Tibial nerve (tissue), 4 donors: Measurements from ENCODE around the gene MFAP3L. TPM values are rescaled to one million over a fixed set of nuclear protein-coding genes. Genes with fewer than 3 reads are reported as not detected.
"Not testable (repeated sequence)": the region's sequence is repeated elsewhere in the genome, so short reads cannot be mapped to it uniquely, and the experiment has no call there.

Source experiments
- DNase-seq, 2 donors: peaks; one replicate each; pipeline ENCODE4 v3.0.0-alpha.2; 2019; ENCODE audit warnings: low spot score in 2 of 2
- H3K27ac ChIP-seq, 4 donors: fragments of 200-600 bp; sonication (generic) in 3 of 4; one replicate each; pipeline ENCODE4 v1.5.1; 2017 to 2019; ENCODE audit warnings: mild to moderate bottlenecking in 1 of 4
- H3K27me3 ChIP-seq, 2 donors: fragments of 200-600 bp; sonication (generic) in 1 of 2; one replicate each; pipeline versions ENCODE4 v1.5.1 to v1.6.0; 2017 to 2019
- H3K36me3 ChIP-seq, 3 donors: fragments of 200-600 bp; sonication (generic); one replicate each; pipeline ENCODE4 v1.5.1; 2018 to 2019
- H3K4me1 ChIP-seq, 4 donors: fragments of 200-600 bp; sonication (generic) in 3 of 4; one replicate each; pipeline ENCODE4 v1.5.1; 2017 to 2019
- H3K4me3 ChIP-seq, 4 donors: fragments of 200-600 bp; sonication (generic) in 3 of 4; one replicate each; pipeline ENCODE4 v1.5.1; 2017 to 2019; ENCODE audit warnings: mild to moderate bottlenecking in 1 of 4, moderate library complexity in 1 of 4
- H3K9me3 ChIP-seq, 4 donors: fragments of 200-600 bp; sonication (generic) in 3 of 4; one replicate each; pipeline ENCODE4 v1.5.1; 2017 to 2019
- CTCF ChIP-seq, 5 experiments: fragments of 200-600 bp in 3 of 5; fragments of 450-650 bp in 2 of 5; sonication (generic) in 3 of 5; IDR thresholded peaks; one replicate each; pipeline ENCODE4 v1.5.1; 2016 to 2019; ENCODE audit warnings: antibody characterized with exemption in 5 of 5, mild to moderate bottlenecking in 3 of 5, moderate library complexity in 2 of 5
- EP300 ChIP-seq, 2 donors: sonication (generic); formaldehyde crosslinking; IDR thresholded peaks; one replicate each; pipeline ENCODE4 v1.6.1; 2017; ENCODE audit warnings: antibody characterized with exemption in 2 of 2, mild to moderate bottlenecking in 1 of 2
- POLR2A ChIP-seq, 2 donors: fragments of 450-650 bp; IDR thresholded peaks; one replicate each; pipeline ENCODE4 v1.6.1; 2017; ENCODE audit warnings: antibody characterized with exemption in 2 of 2, mild to moderate bottlenecking in 2 of 2, moderate library complexity in 2 of 2
- WGBS, 2 donors: methylation state at CpG; one replicate each; pipeline ENCODE4 v1.1.5; 2018; 5-methylcytosine and 5-hydroxymethylcytosine counted together
- total RNA-seq, 4 donors: library from RNA; depleted of rRNA; stranded (reverse); fragments of >200 nt; gene quantifications; one replicate each; pipeline ENCODE4 v1.1.0, GENCODE V29; 2016

MFAP3L gene
- total RNA-seq, 4 donors from 2014 or later: 15.3 to 37.4 (median 21.2) TPM

- peaks cover 0 to 8% (median 0%) of the 10 kb centered on the region in 4 donors for H3K4me1 ChIP-seq
- H3K4me3 ChIP-seq: no peak overlapping the region
- no peak for DNase-seq
- WGBS, 2 donors: 41 to 48% methylated on average over 5 of the region's 5 CpGs
- no peaks in the 10 kb centered on the region for H3K36me3 ChIP-seq
- H3K27ac ChIP-seq: peak overlapping the region in 1 of 4 donors; percentile 2
- H3K27me3 ChIP-seq: no peaks in the 10 kb centered on the region
- H3K9me3 ChIP-seq: no peaks in the 10 kb centered on the region
- TF ChIP-seq CTCF (IDR thresholded peaks at IDR 0.05): no peak
- no peak for TF ChIP-seq POLR2A (IDR thresholded peaks at IDR 0.05)
- no peak for TF ChIP-seq EP300 (IDR thresholded peaks at IDR 0.05)
These were observed 69.9 kb downstream of the MFAP3L start for GRCh38 chr4:169956091-169956843.

- 75 to 78% methylated on average over 5 of the region's 5 CpGs for WGBS, 2 donors
- no peaks in the 10 kb centered on the region for H3K9me3 ChIP-seq
These were observed 70.7 kb downstream of the MFAP3L start for GRCh38 chr4:169955521-169955920.

DNA sequence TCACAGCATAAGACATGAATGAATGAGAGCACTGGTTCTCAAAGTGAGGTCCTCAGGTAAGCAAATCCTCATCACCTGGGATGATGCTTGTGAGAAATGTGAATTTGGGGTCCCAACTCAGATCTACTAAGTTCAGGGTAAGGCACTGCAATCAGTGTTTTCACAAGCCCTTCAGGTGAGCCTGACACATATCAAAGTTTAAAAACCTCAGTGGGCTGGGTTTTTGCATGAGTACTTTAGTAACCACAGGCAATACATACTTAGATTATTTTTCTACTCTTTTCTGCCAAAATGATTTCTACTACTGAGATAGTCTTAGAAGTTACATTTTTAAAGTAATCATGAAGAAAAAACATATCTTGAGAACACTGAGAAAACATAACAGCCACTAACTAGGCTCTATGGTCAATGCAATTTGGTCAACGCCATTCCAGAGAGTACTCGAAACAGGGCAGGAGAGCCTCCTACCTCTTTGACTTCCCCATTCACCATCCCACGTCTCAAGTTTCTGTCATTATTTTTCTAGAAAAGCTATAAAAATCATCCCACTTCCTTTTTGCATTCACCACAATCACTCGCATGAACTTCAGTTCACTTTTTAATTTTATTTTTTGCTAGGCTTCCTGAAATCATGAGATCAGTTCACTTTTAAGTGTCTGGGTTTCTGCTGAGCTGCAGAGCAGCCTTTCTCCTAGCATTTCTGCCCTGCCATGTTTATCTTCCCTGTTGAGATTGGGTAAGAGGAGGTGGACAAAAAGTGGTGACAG is 73.8 kb downstream of the MFAP3L start:
- Histone ChIP-seq H3K9me3 (no peaks in the 10 kb centered on the region), H3K4me1 (peaks cover 0 to 8% (median 0%) of the 10 kb centered on the region in 4 donors), H3K27me3 (no peaks in the 10 kb centered on the region), H3K4me3 (no peak overlapping the region), H3K27ac (no peak overlapping the region), H3K36me3 (no peaks in the 10 kb centered on the region)
- 45 to 54% methylated on average over 4 of the region's 4 CpGs for WGBS, 2 donors
- TF ChIP-seq EP300 (IDR thresholded peaks at IDR 0.05): no peak
- TF ChIP-seq POLR2A (IDR thresholded peaks at IDR 0.05): no peak
- no peak for TF ChIP-seq CTCF (IDR thresholded peaks at IDR 0.05)
- no peak for DNase-seq

More at GRCh38 chr4:169955521-169955920, 70.7 kb downstream of the MFAP3L start:
- no peak overlapping the region for H3K27ac ChIP-seq
- no peak for TF ChIP-seq CTCF (IDR thresholded peaks at IDR 0.05)
- no peak for TF ChIP-seq POLR2A (IDR thresholded peaks at IDR 0.05)
- H3K27me3 ChIP-seq: no peaks in the 10 kb centered on the region
- H3K4me1 ChIP-seq: peaks cover 0 to 8% (median 0%) of the 10 kb centered on the region in 4 donors
- no peak for DNase-seq
- no peak overlapping the region for H3K4me3 ChIP-seq
- no peaks in the 10 kb centered on the region for H3K36me3 ChIP-seq

- no peak for TF ChIP-seq EP300 (IDR thresholded peaks at IDR 0.05)
- no peak for TF ChIP-seq CTCF (IDR thresholded peaks at IDR 0.05)
- no peak for TF ChIP-seq POLR2A (IDR thresholded peaks at IDR 0.05)
- 48 to 55% methylated on average over 3 of the region's 3 CpGs for WGBS, 2 donors
- no peaks in the 10 kb centered on the region for H3K27me3 ChIP-seq
- peaks cover 0 to 6% (median 0%) of the 10 kb centered on the region in 4 donors for H3K4me1 ChIP-seq
- no peaks in the 10 kb centered on the region for H3K36me3 ChIP-seq
- no peak for DNase-seq
- H3K9me3 ChIP-seq: no peaks in the 10 kb centered on the region
- no peak overlapping the region for H3K4me3 ChIP-seq
- no peak overlapping the region for H3K27ac ChIP-seq
These were observed 77.9 kb downstream of the MFAP3L start for GRCh38 chr4:169948271-169948670.

DNA sequence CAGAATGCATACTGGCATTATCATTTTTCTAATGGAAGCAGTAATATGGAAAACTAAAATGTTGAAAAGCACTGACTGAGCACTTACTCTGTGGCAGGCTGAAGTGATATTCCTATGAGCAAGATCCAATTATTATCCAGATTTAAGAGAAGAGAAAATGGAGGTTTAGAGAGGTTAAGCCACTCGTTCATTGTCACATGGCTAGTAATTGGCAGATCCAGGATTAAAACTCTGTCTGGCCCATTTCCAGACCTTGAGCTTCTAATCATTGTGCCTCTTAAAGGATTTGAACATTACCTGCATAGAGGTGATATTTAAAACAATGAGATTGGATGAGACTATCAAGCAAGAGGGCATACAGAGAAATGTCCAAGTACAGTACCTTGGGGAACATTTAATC is 80.6 kb downstream of the MFAP3L start:
- no peak for TF ChIP-seq POLR2A (IDR thresholded peaks at IDR 0.05)
- no peak for TF ChIP-seq EP300 (IDR thresholded peaks at IDR 0.05)
- TF ChIP-seq CTCF (IDR thresholded peaks at IDR 0.05): no peak

GRCh38 chr4:169943601-169944000 is 82.6 kb downstream of the MFAP3L start:
- H3K36me3 ChIP-seq, H3K27ac ChIP-seq, H3K4me1 ChIP-seq, H3K27me3 ChIP-seq, H3K4me3 ChIP-seq, DNase-seq, H3K9me3 ChIP-seq: not testable (repeated sequence)
- 57 to 77% methylated on average over 6 of the region's 6 CpGs for WGBS, 2 donors

More for the DNA sequence above, 80.6 kb downstream of the MFAP3L start:
- WGBS, 2 donors: 71 to 82% methylated on average over 1 of the region's 1 CpG
- no peaks in the 10 kb centered on the region for H3K36me3 ChIP-seq
- DNase-seq: no peak
- H3K9me3 ChIP-seq: no peaks in the 10 kb centered on the region
- no peaks in the 10 kb centered on the region for H3K27me3 ChIP-seq
- peaks cover 0 to 6% (median 0%) of the 10 kb centered on the region in 4 donors for H3K4me1 ChIP-seq
- H3K4me3 ChIP-seq: no peak overlapping the region
- H3K27ac ChIP-seq: no peak overlapping the region
